GM21360 (cell line): Measurements from ENCODE around the gene RFTN1.
A peak's percentile ranks its signal among the peaks of the same experiment; 100 is the strongest.
"Not testable (repeated sequence)": the region's sequence is repeated elsewhere in the genome, so short reads cannot be mapped to it uniquely, and the experiment has no call there.

Experiments
- ATAC-seq: cut with Tn5 transposase; IDR thresholded peaks from one replicate; pipeline ENCODE4 v1.9.1; 2021; ENCODE audit warnings: mild to moderate bottlenecking, moderate library complexity; ENCODE audit not compliant: unreplicated experiment

RFTN1 gene

GRCh38 chr3:16489326-16490061 is 24.0 kb downstream of the RFTN1 start:
- ATAC-seq = not testable (repeated sequence)

- no peak for ATAC-seq
These were observed 24.9 kb downstream of the RFTN1 start for GRCh38 chr3:16488637-16489036.

DNA sequence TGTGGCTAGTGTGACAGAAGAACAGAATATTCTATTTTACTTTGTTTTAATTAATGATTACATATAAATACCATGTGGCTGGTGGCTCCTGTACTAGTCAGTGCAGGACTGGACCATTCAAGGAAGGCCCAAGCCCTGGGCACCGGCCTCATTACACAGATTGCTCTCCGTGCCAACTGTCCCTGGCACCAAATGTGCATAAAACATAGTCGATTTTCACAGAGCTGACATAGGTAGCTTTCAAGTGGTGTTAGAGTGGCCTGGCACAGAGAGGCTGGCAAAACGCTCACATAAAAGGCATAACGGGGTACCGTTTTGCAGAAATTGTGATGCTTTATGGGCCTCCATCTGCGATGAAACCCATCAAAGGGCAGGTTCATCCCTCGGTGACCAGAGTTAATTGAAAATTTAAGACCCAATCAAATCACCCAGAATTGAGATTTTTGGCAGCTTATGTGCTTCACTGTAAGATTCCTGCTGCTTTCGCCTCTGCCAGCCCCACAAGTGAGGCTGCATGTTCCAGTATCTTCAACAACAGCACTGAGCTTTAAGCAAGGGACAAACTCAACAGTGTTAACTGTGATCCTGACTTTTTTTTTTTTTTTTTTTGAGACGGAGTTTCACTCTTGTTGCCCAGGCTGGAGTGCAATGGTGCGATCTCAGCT is 25.9 kb downstream of the RFTN1 start:
- ATAC-seq = no peak

DNA sequence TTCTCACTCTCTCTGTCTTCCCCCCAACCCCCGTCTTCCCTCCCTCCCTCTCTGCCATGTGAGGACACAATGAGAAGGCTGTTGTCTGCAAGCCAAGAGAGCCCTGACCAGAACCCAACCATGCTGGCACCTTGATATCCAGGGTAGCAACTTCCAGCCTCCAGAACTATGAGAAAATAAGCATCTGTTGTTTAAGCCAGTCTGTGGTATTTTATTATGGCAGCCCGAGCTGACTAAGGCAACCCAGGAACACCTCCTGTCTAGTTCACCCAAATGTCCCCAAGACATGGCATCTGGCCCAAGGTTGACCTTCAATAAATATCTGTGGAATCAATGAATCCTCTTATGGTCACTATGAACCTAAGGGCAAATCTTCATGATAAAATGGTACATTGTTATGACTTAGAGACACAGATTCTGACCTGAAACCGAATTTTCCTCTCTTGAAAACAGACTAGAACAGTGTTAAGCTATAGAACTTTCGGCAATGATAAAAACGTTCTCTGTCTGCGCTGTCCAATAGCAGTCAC is 26.5 kb downstream of the RFTN1 start:
- no peak for ATAC-seq

GRCh38 chr3:16486201-16486600 is 27.3 kb downstream of the RFTN1 start:
- ATAC-seq = no peak

DNA sequence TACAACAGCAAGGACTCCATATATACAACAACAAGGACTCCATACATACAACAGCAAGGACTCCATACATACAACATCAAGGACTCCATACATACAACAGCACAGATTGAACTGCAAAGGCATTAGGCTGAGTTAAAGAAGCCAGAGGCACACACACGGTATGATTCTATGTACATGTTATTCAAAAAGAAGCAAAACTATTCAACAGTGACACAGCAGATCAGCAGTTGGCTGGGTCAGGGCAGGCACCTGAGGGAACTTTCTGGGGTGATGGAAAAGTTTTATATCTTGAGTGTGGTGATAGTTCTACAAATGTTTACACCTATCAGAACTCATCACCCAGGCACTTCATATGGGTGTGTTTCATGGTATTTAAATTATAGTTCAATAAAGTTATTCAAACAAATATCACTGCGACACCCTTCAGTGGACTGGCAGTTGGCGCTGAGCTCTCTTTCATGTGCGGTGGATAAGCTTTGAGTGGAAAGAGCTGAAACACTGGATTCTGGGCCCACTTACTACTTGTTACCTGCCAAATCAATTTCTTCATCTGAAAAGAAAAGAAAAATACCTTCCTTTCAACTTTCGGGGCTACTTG is 28.0 kb downstream of the RFTN1 start:
- no peak for ATAC-seq

- no peak for ATAC-seq
These were observed 28.5 kb downstream of the RFTN1 start for GRCh38 chr3:16484984-16485383.

- ATAC-seq = no peak
These were observed 29.3 kb downstream of the RFTN1 start for GRCh38 chr3:16484216-16484615.

- peak; percentile 77 for ATAC-seq
These were observed 30.5 kb downstream of the RFTN1 start for GRCh38 chr3:16482770-16483531.

DNA sequence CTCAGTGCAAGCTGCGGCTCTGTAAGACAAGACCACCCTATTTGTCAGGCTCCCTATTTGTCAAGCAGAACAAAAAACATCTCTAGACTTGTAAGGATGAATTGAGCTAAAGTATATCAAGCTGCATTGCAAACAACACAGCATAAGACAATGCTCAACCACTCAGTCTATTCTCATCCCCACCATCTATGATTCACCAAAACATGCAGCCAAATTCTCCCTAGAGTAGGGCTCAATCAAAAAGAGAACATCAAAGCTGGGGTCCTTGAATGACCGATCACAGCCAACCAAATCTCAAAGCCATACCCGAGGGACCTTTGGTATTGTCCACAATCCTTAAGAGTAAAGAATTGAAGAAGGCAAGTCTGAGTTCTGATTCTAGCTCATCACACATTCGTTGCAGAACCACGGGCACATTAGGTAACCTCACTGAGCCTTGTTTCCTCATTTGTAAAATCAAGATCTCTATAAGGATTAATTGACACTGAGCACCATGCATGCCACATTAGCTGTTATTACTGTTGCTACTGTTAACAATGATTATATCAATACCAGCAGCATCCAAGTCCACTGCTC is 31.2 kb downstream of the RFTN1 start:
- ATAC-seq = peak; percentile 3

DNA sequence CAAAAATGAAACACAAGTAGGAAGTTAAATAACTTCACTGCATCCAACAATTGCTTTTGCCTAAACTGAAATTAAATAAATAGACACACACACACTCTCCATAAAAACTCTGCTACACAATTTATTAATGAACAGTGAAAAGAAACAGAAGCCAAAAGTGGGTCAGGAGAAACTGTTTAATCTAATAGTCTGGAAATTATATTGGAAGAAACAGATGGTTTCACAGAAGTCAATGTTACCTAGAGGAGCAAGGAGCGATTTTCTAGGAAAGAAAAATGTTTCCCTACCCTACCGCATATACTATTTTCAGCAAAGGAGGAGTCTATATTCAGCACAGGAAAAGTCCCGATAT is 32.0 kb downstream of the RFTN1 start:
- ATAC-seq = no peak

- ATAC-seq = no peak
These were observed 32.5 kb downstream of the RFTN1 start for GRCh38 chr3:16480861-16481545.

- no peak for ATAC-seq
These were observed 35.0 kb downstream of the RFTN1 start for GRCh38 chr3:16478516-16478915.

DNA sequence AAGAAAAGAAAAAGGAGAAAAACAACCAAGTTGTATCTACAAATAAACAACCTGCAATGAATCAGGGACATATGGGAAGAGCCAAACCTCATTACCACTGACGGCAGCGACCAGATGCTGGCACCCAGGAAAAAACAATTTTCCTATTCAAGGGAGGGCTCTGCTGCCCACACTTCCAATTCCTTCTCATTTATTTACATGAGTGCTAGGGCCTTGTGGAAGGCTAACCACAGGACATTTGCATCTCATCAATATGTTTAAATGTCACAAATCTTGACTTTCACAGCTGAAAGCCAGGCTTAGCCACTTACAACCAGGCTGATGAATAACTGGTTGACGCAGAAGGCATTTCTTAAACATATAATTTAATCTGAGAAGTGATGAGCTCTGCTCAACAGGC is 36.0 kb downstream of the RFTN1 start:
- ATAC-seq = no peak

- ATAC-seq = no peak
These were observed 36.4 kb downstream of the RFTN1 start for GRCh38 chr3:16477056-16477455.

GRCh38 chr3:16476636-16477035 is 36.9 kb downstream of the RFTN1 start:
- ATAC-seq = peak; percentile 57

DNA sequence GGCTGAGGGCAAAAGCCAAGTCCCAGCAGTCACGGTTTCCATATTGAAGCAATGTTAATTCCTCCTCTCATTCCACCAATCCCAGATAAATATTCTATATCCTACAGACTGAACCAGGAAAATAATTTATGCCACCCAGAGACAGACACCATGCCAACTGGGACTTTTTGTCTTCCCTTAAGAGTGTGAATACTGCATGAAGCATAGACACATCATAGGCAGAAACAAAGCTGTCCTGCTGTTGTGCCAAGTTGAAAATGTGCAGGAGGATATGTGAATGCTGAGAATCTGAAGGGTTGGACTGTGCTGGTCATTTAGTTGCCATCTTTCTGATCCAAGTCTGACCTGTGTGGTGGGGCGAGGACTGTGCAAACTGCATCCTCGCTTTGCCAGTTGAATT is 37.7 kb downstream of the RFTN1 start:
- ATAC-seq = no peak

DNA sequence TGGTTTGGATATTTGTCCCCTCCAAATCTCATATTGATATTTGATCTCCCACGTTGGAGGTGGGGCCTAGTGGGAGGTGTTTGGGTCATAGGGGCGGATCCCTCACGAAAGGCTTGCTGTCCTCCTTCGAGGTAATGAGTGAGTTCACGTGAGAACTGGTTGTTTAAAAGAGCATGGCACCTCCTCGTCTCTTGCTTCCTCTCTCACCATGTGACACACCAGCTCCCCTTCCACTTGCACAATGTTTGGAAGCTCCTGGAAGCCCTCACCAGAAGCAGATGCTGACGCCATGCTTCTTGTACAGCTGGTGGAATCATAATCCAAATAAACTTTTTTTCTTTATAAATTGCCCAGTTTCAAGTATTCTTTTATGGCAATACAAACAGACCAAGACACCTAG is 38.6 kb downstream of the RFTN1 start:
- ATAC-seq = no peak

DNA sequence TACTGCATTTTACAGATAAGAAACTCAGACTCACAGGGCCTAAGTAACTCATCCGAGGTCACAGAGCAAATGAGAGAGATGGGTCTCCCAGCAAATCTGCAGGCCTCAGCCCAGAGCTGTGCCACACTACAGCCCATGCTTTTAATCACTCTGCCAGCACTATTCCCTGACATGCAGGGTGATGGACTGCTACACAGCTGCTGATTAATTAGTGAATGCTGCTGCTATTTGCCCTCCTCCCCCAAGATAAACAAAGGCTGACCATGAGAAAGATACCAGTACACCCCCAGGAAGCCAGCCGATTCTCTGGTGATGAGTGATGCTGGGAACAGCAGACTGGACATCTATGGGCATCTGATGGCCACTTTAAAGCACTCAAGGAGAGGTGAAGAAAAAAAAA is 39.3 kb downstream of the RFTN1 start:
- no peak for ATAC-seq

DNA sequence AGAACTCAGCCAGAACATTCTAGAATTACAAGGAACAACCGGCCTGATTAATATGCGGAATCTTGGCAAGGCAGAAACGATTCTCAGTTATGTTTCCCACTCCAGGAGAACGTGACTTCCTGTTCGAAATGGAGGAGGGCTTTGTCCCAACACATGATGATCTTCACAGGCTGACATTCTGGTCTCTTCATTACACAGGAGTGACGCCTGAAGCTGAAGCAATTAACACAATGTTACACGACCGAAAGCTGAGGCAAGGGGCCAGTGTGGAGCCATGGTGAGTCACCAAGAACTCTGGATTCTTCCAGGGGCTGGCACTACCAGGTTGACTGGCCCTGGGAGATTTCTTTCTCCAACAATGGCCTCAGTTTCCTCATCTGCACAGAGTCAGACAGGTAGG is 40.9 kb downstream of the RFTN1 start:
- ATAC-seq = no peak
